Measurements from ENCODE around the gene SPTLC1.

The SPTLC1 gene

DNA sequence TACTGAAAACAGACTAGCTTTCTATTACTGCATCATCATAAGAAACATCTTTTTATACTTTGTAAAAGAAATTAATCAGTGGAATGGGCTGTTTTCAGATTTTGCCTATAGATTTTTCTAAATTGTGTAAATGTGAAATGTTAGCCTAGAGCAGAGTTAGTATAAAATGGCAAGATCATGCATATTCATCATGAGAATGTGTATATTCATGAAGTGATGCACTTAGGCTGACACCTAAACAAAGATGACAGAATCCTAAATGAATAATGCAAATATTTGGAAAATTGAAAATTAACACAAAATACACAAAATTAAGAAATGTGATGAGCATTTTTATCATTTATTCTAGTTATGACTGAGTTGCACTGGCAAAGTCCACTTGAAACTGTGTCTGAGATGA lies 57.2 kb downstream of the SPTLC1 start:
- no peak for TF ChIP-seq ELF4 (IDR thresholded peaks at IDR 0.05)
- TF ChIP-seq HDGF (IDR thresholded peaks at IDR 0.05; ENCODE audit: borderline replicate concordance): no peak
- no peak for TF ChIP-seq LEF1 (IDR thresholded peaks at IDR 0.05; ENCODE audit: borderline replicate concordance)
- TF ChIP-seq CTBP1 (IDR thresholded peaks at IDR 0.05; ENCODE audit: borderline replicate concordance): no peak
- TF ChIP-seq BHLHE40 (IDR thresholded peaks at IDR 0.05; ENCODE audit: borderline replicate concordance): no peak
- TF ChIP-seq, protein P1, sequence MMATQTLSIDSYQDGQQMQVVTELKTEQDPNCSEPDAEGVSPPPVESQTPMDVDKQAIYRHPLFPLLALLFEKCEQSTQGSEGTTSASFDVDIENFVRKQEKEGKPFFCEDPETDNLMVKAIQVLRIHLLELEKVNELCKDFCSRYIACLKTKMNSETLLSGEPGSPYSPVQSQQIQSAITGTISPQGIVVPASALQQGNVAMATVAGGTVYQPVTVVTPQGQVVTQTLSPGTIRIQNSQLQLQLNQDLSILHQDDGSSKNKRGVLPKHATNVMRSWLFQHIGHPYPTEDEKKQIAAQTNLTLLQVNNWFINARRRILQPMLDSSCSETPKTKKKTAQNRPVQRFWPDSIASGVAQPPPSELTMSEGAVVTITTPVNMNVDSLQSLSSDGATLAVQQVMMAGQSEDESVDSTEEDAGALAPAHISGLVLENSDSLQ (IDR thresholded peaks at IDR 0.05): no peak
- TF ChIP-seq SUZ12 (IDR thresholded peaks at IDR 0.05): no peak
- no peak for TF ChIP-seq TARDBP (IDR thresholded peaks at IDR 0.05)
- TF ChIP-seq SP1 (IDR thresholded peaks at IDR 0.05): no peak
- TF ChIP-seq ARNT (IDR thresholded peaks at IDR 0.05): no peak
- no peak for TF ChIP-seq FOXA1 (IDR thresholded peaks at IDR 0.05)
- TF ChIP-seq NFRKB (IDR thresholded peaks at IDR 0.05): no peak
- TF ChIP-seq L3MBTL2 (conservative IDR thresholded peaks at IDR 0.05): no peak
- TF ChIP-seq ZNF384 (IDR thresholded peaks at IDR 0.05): no peak
- TF ChIP-seq FOXM1 (IDR thresholded peaks at IDR 0.05; ENCODE audit: borderline replicate concordance): no peak
- no peak for TF ChIP-seq FOXK2 (IDR thresholded peaks at IDR 0.05)
- CTCF ChIA-PET: interaction anchor here (0.6 kb wide), 1 partner anchor 1147 kb away, joined by 3 read pairs; no protein-coding TSS in a partner anchor
- POLR2A ChIA-PET: no interaction called here

DNA sequence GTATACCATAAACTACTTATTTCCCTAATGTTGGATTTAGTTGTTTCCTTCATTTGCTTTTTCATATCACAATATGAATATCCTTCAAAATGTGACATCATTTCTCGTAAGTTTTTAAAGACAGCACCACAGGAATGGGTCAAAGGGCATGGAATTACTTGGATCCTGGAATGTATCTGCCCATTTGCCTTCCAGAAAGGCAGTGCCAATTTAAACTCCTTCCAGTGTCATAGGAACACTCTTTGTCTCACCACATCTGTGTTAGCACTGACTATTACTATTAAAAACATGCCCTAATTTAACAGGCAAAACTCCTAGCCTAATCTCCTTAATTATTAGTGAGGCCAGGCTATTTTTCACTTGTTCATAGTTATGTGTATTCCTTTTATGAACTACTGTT lies 58.0 kb downstream of the SPTLC1 start:
- ChIA-PET CTCF (no interaction called here), POLR2A (no interaction called here)
- TF ChIP-seq SUZ12 (IDR thresholded peaks at IDR 0.05) (no peak), ZNF384 (IDR thresholded peaks at IDR 0.05) (no peak), BHLHE40 (IDR thresholded peaks at IDR 0.05; ENCODE audit: borderline replicate concordance) (no peak), HDGF (IDR thresholded peaks at IDR 0.05; ENCODE audit: borderline replicate concordance) (no peak), ARNT (IDR thresholded peaks at IDR 0.05) (no peak), FOXK2 (IDR thresholded peaks at IDR 0.05) (no peak), L3MBTL2 (conservative IDR thresholded peaks at IDR 0.05) (no peak), FOXM1 (IDR thresholded peaks at IDR 0.05; ENCODE audit: borderline replicate concordance) (no peak), SP1 (IDR thresholded peaks at IDR 0.05) (no peak)
- DNase-seq (ENCODE audit: extremely low spot score): no peak

More for the DNA sequence above, 57.2 kb downstream of the SPTLC1 start:
- no peak for DNase-seq (ENCODE audit: extremely low spot score)

DNA sequence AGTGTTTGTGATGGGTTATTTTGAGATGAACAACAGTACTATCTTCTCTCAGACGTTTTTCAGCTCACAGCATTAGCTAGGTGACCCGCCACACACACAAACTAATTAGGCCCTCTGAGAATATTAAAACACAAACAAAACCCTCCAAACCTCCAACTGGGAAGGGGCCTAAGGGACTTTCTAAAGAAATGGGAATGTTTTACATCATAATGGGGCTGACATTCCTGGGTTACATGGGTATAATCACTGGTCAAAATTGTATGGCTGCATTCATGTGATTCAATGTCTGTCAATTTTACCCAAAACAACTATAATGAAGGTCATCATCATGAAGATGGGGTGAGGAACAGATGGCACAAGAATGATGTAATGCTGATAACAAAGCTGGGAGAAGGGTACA lies 59.6 kb downstream of the SPTLC1 start:
- DNase-seq (ENCODE audit: extremely low spot score): no peak
- ChIA-PET POLR2A (no interaction called here), CTCF (no interaction called here)
- TF ChIP-seq SP1 (IDR thresholded peaks at IDR 0.05) (no peak), CTBP1 (IDR thresholded peaks at IDR 0.05; ENCODE audit: borderline replicate concordance) (no peak)

DNA sequence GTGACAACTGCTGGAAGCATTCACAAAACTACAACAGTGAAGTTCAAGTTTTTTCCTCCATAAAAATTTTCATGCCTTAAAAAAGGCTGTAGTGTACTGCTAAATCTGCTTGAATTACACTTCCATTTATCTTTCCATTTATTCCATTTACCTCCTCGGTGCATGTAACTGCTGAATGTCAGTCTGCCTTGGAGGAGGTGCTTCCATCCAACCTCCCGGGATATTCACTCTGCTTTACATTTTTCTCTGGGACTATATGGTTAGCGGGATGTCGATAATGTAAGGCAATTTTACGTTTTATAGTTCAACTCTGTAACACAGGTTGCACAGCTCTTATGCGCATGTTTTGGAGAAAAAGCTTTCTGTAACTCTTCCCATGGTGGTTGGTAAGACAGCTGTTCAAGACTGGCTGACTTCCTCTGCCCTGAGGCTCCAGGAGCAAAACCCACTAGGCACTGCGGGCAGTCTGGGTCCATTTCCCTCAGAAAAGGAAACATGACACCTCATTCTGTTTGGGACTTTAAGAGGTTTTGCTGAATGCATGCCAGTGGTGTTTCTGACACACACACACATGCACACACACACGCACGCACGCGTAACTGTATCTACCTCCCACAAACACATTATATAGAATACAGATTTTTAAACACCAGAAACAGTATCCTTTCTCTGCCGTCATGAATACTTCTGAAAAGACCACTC lies 66.1 kb downstream of the SPTLC1 start:
- DNase-seq (ENCODE audit: extremely low spot score): no peak
- CTCF ChIA-PET: no interaction called here
- POLR2A ChIA-PET: no interaction called here
- TF ChIP-seq, protein P1 (IDR thresholded peaks at IDR 0.05): no peak
- TF ChIP-seq FOXM1 (IDR thresholded peaks at IDR 0.05; ENCODE audit: borderline replicate concordance): no peak
- no peak for TF ChIP-seq ELF4 (IDR thresholded peaks at IDR 0.05)
- TF ChIP-seq CTBP1 (IDR thresholded peaks at IDR 0.05; ENCODE audit: borderline replicate concordance): no peak
- no peak for TF ChIP-seq ZNF384 (IDR thresholded peaks at IDR 0.05)
- TF ChIP-seq NFRKB (IDR thresholded peaks at IDR 0.05): no peak
- no peak for TF ChIP-seq L3MBTL2 (conservative IDR thresholded peaks at IDR 0.05)
- TF ChIP-seq HDGF (IDR thresholded peaks at IDR 0.05; ENCODE audit: borderline replicate concordance): no peak
- no peak for TF ChIP-seq FOXK2 (IDR thresholded peaks at IDR 0.05)
- TF ChIP-seq BHLHE40 (IDR thresholded peaks at IDR 0.05; ENCODE audit: borderline replicate concordance): no peak
- TF ChIP-seq FOXA1 (IDR thresholded peaks at IDR 0.05): no peak
- no peak for TF ChIP-seq SUZ12 (IDR thresholded peaks at IDR 0.05)

DNA sequence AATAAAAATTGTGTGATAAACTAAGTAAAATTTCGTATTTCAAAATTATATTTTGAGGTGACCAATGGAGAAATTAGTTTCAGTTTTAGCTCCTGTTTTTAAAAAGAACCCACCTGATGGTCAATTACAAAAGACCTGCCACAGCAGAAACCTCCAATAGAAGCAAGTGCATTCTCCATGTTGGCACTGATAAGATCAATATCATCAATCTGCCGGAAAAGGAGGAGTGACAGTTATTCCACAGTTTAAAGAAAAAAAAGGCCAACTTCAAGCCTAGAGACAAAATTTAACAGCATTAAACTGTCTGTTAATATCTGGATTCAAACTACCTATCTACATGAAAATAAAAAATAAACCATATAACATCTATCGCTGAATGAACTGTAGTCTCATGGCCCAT lies 67.7 kb downstream of the SPTLC1 start:
- ChIA-PET CTCF (no interaction called here), POLR2A (no interaction called here)
- TF ChIP-seq L3MBTL2 (conservative IDR thresholded peaks at IDR 0.05) (no peak), HDGF (IDR thresholded peaks at IDR 0.05; ENCODE audit: borderline replicate concordance) (no peak), FOXM1 (IDR thresholded peaks at IDR 0.05; ENCODE audit: borderline replicate concordance) (no peak), FOXA1 (IDR thresholded peaks at IDR 0.05) (no peak), NFRKB (IDR thresholded peaks at IDR 0.05) (no peak), FOXK2 (IDR thresholded peaks at IDR 0.05) (no peak), ZNF384 (IDR thresholded peaks at IDR 0.05) (no peak), SP1 (IDR thresholded peaks at IDR 0.05) (no peak), TARDBP (IDR thresholded peaks at IDR 0.05) (no peak), LEF1 (IDR thresholded peaks at IDR 0.05; ENCODE audit: borderline replicate concordance) (no peak)
- TF ChIP-seq, protein P1 (IDR thresholded peaks at IDR 0.05): no peak

DNA sequence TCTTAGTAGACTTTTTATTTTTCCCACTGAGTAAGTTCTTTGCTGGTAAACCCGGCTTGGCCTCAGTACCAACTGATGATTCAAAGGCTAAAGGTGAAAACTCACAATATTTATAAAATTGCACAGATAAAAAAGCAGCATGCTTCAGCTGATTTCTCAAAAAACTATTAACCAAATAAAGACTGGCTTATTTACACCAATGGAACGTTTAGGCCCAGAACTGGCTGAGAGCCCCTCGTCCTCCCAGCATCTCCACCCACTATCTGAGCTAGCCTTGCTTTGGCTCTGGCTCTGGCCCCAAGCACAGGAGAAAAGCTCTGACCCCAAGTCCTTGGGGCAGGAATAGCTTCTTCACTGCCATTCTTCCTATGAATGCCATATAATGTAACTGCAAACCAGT lies 68.5 kb downstream of the SPTLC1 start:
- DNase-seq (ENCODE audit: extremely low spot score): no peak
- ChIA-PET POLR2A (no interaction called here), CTCF (no interaction called here)
- no peak for TF ChIP-seq L3MBTL2 (conservative IDR thresholded peaks at IDR 0.05)
- TF ChIP-seq FOXA1 (IDR thresholded peaks at IDR 0.05): no peak
- TF ChIP-seq HDGF (IDR thresholded peaks at IDR 0.05; ENCODE audit: borderline replicate concordance): no peak
- TF ChIP-seq BHLHE40 (IDR thresholded peaks at IDR 0.05; ENCODE audit: borderline replicate concordance): no peak
- no peak for TF ChIP-seq FOXM1 (IDR thresholded peaks at IDR 0.05; ENCODE audit: borderline replicate concordance)
- no peak for TF ChIP-seq CTBP1 (IDR thresholded peaks at IDR 0.05; ENCODE audit: borderline replicate concordance)
- no peak for TF ChIP-seq SUZ12 (IDR thresholded peaks at IDR 0.05)
- TF ChIP-seq ELF4 (IDR thresholded peaks at IDR 0.05): no peak

More for the DNA sequence above, 67.7 kb downstream of the SPTLC1 start:
- no peak for DNase-seq (ENCODE audit: extremely low spot score)
